Measurements from ENCODE around the gene INPP4B.

The INPP4B gene

DNA sequence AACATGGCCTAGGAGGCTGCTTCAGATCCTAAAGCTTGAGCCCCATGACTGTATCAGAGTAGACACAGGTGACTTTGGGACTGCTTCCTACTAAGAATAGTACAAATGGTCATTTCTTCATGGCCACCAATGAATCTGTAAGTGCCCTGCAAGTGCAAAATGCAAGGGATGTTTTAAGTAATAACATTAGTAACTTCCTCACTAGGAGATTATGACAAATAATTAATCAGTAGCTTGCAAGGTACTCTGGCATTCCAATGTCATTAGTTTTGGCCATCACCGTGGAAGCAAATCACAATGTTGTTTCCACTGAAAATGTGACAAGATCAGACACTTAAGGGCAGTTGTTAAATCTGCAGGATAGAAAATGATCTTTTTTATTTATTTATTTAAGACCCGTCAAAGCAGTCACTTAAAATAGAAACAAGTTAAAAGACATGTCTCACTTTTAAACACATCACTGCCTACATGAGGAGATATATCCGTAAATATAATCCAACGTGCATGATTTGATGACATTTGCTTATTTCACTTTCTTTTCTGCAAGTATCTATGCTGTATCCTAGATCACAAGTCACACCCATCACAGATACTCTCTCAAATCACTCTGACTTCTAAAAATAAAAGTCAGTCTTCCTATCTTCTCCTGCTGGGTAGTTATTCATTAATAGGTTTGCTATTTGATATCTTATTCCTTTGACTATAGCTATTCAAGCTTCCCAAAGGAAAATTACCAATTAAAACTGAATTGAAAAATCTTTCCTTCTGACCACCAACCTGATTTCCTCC is 809.1 kb downstream of the INPP4B start:
- DNase-seq: no peak

DNA sequence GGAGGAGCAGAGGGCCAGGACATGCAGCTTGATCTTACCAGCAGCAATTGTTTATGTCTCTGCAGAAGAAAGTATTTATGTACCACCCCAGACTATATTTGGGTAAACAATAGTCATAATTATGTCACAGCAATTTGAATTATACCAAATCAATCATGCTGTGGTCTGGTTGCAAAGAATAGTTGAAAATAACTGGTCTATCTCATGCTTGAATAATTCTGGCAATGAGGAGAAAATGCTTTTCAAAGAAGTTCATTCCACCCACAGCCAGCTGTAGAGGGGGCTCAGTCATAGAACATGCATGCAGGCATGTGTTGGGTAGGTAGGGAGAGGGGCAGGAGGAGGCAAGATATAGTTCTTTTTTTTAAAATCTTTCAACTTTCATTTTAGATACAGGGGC is 810.5 kb downstream of the INPP4B start:
- DNase-seq: no peak

DNA sequence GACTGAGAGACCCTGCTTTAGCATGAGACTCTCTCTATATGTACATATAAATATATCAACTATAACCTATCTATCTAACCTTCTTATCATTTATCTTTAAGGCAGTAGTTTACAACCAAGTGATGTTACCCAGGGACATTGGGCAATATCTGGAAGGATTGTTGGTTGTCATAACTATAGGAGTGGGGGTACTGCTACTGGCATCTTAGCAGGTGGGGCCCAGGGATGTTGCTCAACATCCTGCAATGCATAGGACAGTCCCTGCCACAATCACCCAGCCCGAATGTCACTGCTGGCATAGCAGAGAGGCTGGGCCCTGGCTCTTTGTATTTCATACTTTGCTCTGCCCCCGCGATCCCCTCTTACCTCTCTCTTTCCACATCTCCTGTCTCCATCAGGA is 812.0 kb downstream of the INPP4B start:
- no peak for DNase-seq

DNA sequence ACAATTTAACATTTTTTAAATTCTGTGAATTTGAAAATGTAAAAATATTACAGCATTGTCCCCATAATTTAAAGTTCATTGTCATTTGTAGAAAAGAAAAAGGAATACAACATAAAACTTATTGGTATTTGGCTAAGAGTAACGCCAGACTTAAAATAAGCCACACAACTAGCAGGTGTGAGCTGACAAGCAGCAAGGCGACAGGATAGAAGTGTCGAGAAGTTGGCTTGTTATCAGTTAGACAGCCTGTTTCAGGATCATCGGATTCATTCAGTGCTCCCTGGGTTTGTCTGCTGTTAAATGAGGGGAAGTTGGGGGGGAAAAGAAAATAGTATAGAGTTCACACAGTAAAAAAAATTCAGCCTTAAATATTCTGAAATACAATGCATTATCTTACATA is 816.1 kb downstream of the INPP4B start:
- no peak for DNase-seq

DNA sequence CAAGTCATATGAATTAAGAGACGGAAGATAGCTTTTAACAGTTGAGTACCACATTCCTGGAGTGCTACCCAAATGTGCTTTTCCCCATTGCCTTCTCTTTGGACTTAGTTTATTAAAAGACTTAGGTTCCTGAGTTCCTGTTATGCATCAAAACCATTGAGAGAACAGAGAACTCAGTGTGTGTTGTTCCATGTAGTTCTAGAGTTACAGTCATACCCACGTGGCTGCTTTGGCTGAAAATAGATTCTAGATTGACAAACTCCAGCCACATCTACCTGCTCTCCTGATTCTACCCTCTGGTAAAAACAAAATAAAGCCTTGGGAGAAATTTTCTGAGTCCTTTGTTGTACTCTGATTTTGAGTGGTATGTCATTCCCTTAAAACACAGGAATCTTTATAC is 824.3 kb downstream of the INPP4B start:
- DNase-seq: no peak

DNA sequence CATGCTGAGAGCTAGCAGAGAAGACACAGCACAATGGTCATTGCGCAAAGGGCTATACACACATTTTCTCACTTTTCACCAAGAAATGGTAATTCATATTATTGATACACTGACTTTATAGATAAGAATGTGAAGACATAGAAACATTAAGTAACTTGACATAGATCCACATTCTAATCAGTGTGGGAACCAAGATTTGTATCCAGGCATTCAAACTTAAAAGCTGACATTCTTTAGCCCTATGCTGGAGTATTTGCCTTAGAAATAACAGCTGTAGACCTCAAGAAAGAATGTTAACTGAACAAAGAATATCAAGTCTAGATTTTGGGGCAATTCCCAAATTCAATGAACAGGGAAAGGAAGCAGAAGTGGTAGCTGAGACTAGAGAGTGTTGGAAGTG is 824.9 kb downstream of the INPP4B start:
- DNase-seq: no peak

DNA sequence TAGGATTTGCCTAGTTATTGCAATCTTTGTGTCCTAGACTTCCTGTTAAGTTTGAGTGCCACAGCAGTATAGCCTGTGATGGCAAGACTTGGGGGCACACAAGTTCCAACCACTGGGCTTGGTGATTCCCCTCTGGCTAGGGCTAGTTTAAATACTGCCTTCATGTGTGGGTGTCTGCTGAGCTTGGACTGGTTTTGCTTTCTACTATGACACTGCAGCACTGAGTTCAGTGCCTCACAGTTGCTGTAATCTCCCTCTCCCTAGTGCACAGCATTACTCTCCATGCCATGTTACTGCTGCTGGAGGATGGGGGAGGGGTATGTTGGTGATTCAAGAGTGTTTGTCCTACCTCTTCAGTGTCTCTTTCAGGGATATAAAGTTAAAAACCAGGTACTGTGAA is 830.1 kb downstream of the INPP4B start:
- DNase-seq: no peak

DNA sequence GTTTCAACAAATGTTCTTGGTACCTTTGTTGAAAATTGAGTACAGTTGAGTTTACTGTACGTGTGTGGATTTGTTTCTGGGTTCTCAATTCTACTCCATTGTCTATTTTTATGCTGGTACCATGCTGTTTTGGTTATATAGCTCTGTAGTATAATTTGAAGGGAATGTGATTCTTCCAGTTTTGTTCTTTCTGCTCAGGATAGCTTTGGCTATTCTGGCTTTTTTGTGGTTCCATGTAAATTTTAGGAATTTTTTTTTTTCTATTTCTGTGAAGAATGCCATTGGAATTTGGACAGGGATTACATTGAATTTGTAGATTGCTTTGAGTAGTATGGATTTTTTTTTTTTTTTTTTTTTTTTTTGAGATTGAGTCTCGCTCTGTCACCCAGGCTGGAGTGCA is 836.4 kb downstream of the INPP4B start:
- DNase-seq: no peak

DNA sequence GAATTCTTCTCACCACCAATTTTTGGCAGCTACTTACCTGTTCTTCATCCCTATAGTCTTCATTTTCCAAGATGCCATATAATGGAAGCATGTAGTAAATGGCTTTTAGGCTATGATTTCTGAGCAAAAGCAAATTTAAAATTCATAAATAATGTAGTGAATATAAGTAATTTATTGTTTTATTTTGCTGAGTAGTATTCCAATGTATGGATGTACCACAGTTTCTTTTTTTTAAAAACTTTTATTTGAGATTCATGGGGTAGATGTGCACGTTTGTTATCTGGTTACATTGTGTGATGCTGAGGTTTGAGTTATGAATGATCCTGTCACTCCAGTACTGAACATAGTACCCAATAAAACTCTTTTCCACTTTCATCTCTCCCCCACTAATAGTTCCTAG is 840.6 kb downstream of the INPP4B start:
- DNase-seq: no peak

DNA sequence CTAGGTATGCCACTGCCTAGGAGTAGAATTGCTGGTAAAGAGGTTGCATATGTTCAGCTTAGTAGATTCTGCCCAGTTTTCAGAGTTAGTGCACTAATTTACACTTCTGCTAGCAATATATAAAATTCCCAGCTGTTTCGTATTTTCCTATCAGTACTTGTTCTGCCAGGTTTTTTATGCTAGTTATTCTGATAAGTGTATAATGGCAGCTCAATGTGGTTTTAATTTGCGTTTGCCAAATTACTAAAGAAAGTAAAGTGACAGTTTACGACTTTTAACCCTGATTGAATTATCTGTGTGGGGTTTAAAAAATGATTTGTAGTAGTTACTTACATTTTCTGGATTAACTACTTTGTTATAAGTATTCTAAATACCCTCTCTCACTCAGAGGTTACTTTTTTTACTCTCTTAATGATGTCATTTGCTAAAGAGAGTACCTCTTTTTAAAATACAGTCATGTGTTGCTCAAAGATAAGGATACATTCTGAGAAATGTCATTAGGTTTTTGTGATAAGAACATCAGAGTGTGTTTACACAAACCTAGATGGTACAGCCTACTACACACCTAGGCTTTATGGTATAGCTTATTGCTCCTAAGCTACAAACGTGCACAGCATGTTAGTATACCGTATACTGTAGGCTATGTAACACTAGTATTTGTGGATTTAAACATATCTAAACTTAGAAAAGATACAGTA is 846.5 kb downstream of the INPP4B start:
- no peak for DNase-seq

DNA sequence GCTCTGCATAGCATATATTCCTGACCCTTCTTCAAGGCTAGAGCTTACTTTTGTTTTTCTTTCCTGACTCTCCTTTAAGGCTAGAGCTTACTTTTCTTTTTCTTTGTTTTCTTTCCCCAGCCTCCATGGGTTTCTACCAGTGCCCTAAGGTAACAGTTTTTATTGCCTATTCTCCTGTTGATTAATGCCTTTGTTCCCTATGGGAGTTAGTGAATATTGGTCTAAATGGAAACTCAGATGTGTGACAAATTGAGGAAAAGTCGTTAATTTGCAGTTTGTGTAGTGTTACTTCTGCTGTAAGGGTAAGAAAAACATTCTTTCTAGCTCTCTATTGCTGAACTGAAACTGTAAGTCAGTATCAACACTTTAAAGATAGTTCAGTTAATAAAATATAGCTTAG is 851.0 kb downstream of the INPP4B start:
- no peak for DNase-seq

DNA sequence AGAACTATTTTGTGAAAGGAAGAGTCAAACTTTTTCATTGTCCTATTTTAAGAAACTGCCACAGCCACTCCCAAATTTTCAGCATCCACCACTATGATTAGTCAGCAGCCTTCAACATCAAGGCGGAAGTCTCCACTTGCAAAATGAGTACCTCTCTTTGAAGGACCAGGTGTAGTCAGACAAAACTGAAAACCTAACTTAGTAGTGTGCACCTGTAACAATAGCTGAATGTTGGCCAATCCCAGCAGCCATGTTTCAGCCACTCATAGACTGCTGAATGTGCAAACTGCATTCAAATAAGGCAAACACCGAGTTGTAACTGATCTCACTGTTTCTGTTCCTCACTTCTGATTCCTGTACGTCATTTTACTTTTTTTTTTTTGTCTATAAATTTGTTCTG is 868.7 kb downstream of the INPP4B start:
- no peak for DNase-seq
